CD14-positive monocyte (primary cell): ENCODE results near the gene CREB3L4. TPM values are rescaled to one million over a fixed set of nuclear protein-coding genes. Genes with fewer than 3 reads are reported as not detected.

ENCODE experiments used
- DNase-seq, 3 donors: peaks; one replicate each; pipeline ENCODE4 v3.0.0-alpha.2; 2011 to 2022
- H2AFZ ChIP-seq: 2 replicates; pipeline ENCODE4 v1.6.0; 2012; ENCODE audit warnings: mild to moderate bottlenecking, low read depth, low read length, inconsistent platforms; ENCODE audit not compliant: insufficient read depth, poor library complexity, severe bottlenecking
- H3K27ac ChIP-seq, 2 donors: 1 replicate in 1 of 2; 2 replicates in 1 of 2; pipeline ENCODE4 v1.5.1; 2012 to 2013; ENCODE audit warnings: low read length in 2 of 2, control low read depth in 1 of 2, inconsistent platforms in 1 of 2, low read depth in 1 of 2, mild to moderate bottlenecking in 1 of 2
- H3K27me3 ChIP-seq, 2 donors: one replicate each; pipeline versions ENCODE4 v1.6.0 to v1.6.1; 2011 to 2013; ENCODE audit warnings: low read length in 2 of 2; ENCODE audit not compliant: control insufficient read depth in 2 of 2, insufficient read depth in 2 of 2
- H3K36me3 ChIP-seq, 2 donors: replicated peaks in 1 of 2; 1 replicate in 1 of 2; 2 replicates in 1 of 2; pipeline versions ENCODE4 v1.5.1 to v1.6.1; 2012 to 2013; ENCODE audit warnings: low read length in 2 of 2, control low read depth in 1 of 2, inconsistent platforms in 1 of 2, mild to moderate bottlenecking in 1 of 2; ENCODE audit not compliant: insufficient read depth in 2 of 2, control insufficient read depth in 1 of 2
- H3K4me1 ChIP-seq, 2 donors: 1 replicate in 1 of 2; 2 replicates in 1 of 2; pipeline versions ENCODE4 v1.5.1 to v1.6.1; 2012 to 2013; ENCODE audit warnings: low read length in 2 of 2, control low read depth in 1 of 2, inconsistent platforms in 1 of 2, mild to moderate bottlenecking in 1 of 2, moderate library complexity in 1 of 2; ENCODE audit not compliant: insufficient read depth in 2 of 2, control insufficient read depth in 1 of 2
- H3K4me2 ChIP-seq: replicated peaks from 2 replicates; pipeline ENCODE3; 2012; ENCODE audit warnings: low read length, moderate library complexity, mild to moderate bottlenecking; ENCODE audit not compliant: poor library complexity, severe bottlenecking; ENCODE audit errors: extremely low read depth
- H3K4me3 ChIP-seq, 3 experiments: fragments of 200-600 bp in 1 of 3; sonication (generic) in 1 of 3; replicated peaks in 1 of 3; 1 replicate in 2 of 3; 2 replicates in 1 of 3; pipeline ENCODE4 v1.5.1; 2011 to 2013; ENCODE audit warnings: low read length in 3 of 3, mild to moderate bottlenecking in 3 of 3, control low read depth in 2 of 3, low read depth in 2 of 3, inconsistent platforms in 1 of 3, moderate library complexity in 1 of 3
- H3K79me2 ChIP-seq: 2 replicates; pipeline ENCODE4 v1.6.0; 2012; ENCODE audit warnings: mild to moderate bottlenecking, control low read depth, inconsistent platforms, low read length, moderate library complexity; ENCODE audit not compliant: insufficient read depth
- H3K9ac ChIP-seq: 2 replicates; pipeline ENCODE4 v1.6.0; 2017; ENCODE audit warnings: low read length, mild to moderate bottlenecking; ENCODE audit not compliant: insufficient read depth, poor library complexity, severe bottlenecking
- H3K9me3 ChIP-seq, 2 donors: replicated peaks in 1 of 2; 1 replicate in 1 of 2; 2 replicates in 1 of 2; pipeline versions ENCODE4 v1.5.1 to v1.6.1; 2012 to 2013; ENCODE audit warnings: low read length in 2 of 2, control low read depth in 1 of 2; ENCODE audit not compliant: control insufficient read depth in 1 of 2, insufficient read depth in 1 of 2
- H4K20me1 ChIP-seq: 2 replicates; pipeline ENCODE4 v1.6.0; 2012; ENCODE audit warnings: mild to moderate bottlenecking, low read length, control low read depth, moderate library complexity; ENCODE audit not compliant: insufficient read depth
- H3K27ac Mint-ChIP-seq, 7 donors: one replicate each; pipeline ENCODE4 v1.8.0; 2020; ENCODE audit warnings: mild to moderate bottlenecking in 7 of 7, mixed read lengths in 7 of 7, moderate library complexity in 6 of 7, inconsistent platforms in 2 of 7
- H3K27me3 Mint-ChIP-seq, 3 donors: one replicate each; pipeline ENCODE4 v1.8.0; 2021 to 2022; ENCODE audit warnings: low read depth in 3 of 3, mild to moderate bottlenecking in 3 of 3, mixed read lengths in 3 of 3, moderate library complexity in 3 of 3, inconsistent platforms in 1 of 3
- H3K36me3 Mint-ChIP-seq, 2 donors: one replicate each; pipeline ENCODE4 v1.8.0; 2020; ENCODE audit warnings: mixed read lengths in 2 of 2, inconsistent platforms in 1 of 2, mild to moderate bottlenecking in 1 of 2
- H3K4me1 Mint-ChIP-seq: one replicate; pipeline ENCODE4 v1.8.0; 2020; ENCODE audit warnings: mild to moderate bottlenecking, mixed read lengths
- H3K4me3 Mint-ChIP-seq, 2 donors: one replicate each; pipeline ENCODE4 v1.8.0; 2020; ENCODE audit warnings: mild to moderate bottlenecking in 2 of 2, mixed read lengths in 2 of 2, moderate library complexity in 1 of 2
- H3K9me3 Mint-ChIP-seq, 7 donors: one replicate each; pipeline ENCODE4 v1.8.0; 2020 to 2022; ENCODE audit warnings: mixed read lengths in 7 of 7, mild to moderate bottlenecking in 6 of 7, moderate library complexity in 6 of 7, inconsistent platforms in 2 of 7
- CTCF ChIP-seq: fragments of 200-600 bp; IDR thresholded peaks from one replicate; pipeline ENCODE4 v1.8.0; 2022; ENCODE audit warnings: antibody characterized with exemption, mild to moderate bottlenecking
- WGBS: methylation state at CpG from one replicate; pipeline ENCODE4 v1.1.5; 2013; ENCODE audit warnings: missing lambda C conversion rate; ENCODE audit not compliant: insufficient coverage; 5-methylcytosine and 5-hydroxymethylcytosine counted together
- intact Hi-C, 2 donors: fragments of 100-400 bp; cut with micrococcal nuclease; formaldehyde crosslinking; loops; one replicate each; pipeline versions ENCODE4 v1.15.0 to v1.15.1; 2023
- polyA plus RNA-seq, 3 donors: library from polyadenylated mRNA; depleted of rRNA in 1 of 3; unstranded in 2 of 3; stranded (reverse) in 1 of 3; fragments of 300-500 nt in 2 of 3; fragments of >200 nt in 1 of 3; fragmentation: Illumina TruSeq in 2 of 3; gene quantifications; 1 replicate in 2 of 3; 2 replicates in 1 of 3; pipeline ENCODE4 v1.2.3, GENCODE V29; 2012 to 2021

Gene CREB3L4
- polyA plus RNA-seq, 3 donors: 5.0 to 7.6 (median 6.8) TPM

DNA sequence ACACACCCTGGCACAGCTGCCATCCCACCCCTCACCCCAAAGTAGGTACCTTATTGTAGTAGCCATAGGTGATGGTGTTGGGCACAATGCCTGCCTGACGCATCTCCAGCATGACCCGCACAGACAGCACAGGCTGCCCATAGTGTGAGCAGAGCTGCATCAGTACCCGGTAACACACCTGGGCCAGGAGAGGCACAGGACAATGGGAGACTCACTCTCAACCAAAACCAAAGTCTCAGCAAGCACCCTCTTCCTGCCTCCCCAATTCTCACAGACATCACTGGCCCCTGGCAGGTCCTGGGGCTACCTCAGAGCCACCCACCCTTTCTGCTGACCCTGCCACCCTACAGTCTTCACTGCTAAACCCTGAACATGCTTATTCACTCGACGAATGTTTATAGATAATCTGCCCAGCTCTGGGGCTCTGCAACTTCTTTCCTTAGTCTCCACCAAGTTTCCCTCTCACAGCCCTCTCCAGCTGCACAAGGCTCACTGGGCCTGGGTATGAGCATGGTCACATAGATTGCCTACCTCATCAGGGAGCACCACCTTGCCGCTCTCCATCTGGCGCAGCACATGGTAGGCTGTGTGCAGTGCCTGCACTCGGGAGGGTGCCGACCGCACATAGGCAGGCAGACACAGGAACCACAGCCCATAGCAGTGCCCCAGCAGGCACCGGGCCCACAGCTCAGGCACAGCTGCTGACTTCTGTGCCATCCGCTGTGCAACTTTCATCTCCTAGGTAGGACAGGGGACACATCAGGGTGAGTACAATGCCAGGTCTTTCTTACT, 31.5 kb upstream of the CREB3L4 start:
- H3K27ac ChIP-seq: peak overlapping the region in 1 of 2 donors; percentile 48
- H3K36me3 ChIP-seq: peaks cover 91 to 97% of the 10 kb centered on the region in 2 donors
- Mint-ChIP-seq H3K36me3 (peaks cover 84 to 100% of the 10 kb centered on the region in 2 donors), H3K27me3 (peaks cover 0 to 5% (median 0%) of the 10 kb centered on the region in 3 donors), H3K9me3 (no peaks in the 10 kb centered on the region), H3K4me3 (no peak overlapping the region), H3K4me1 (peaks cover 5% of the 10 kb centered on the region), H3K27ac (peak overlapping the region in 4 of 7 donors; percentile 13 to 79 (median 45))
- no peak for TF ChIP-seq CTCF
- H3K9ac ChIP-seq: no peak overlapping the region
- no peak for DNase-seq
- H3K9me3 ChIP-seq: no peaks in the 10 kb centered on the region
- no peak overlapping the region for H2AFZ ChIP-seq
- WGBS: 98% methylated on average over 9 of the region's 12 CpGs
- no peak overlapping the region for H3K4me2 ChIP-seq
- intact Hi-C loops: no loop called here
- H3K79me2 ChIP-seq: peaks cover 49% of the 10 kb centered on the region
- no peaks in the 10 kb centered on the region for H3K27me3 ChIP-seq
- no peak overlapping the region for H3K4me3 ChIP-seq
- peaks cover 0 to 6% of the 10 kb centered on the region in 2 donors for H3K4me1 ChIP-seq
- H4K20me1 ChIP-seq: peaks cover 89% of the 10 kb centered on the region

- intact Hi-C loops: no loop called here
- Mint-ChIP-seq H3K27ac (peak overlapping the region in 2 of 7 donors; percentile 20 to 72), H3K4me3 (no peak overlapping the region), H3K36me3 (peaks cover 86 to 98% of the 10 kb centered on the region in 2 donors), H3K9me3 (no peaks in the 10 kb centered on the region), H3K27me3 (peaks cover 0 to 2% (median 0%) of the 10 kb centered on the region in 3 donors), H3K4me1 (peaks cover 10% of the 10 kb centered on the region)
- Histone ChIP-seq H3K27ac (peak overlapping the region in 1 of 2 donors; percentile 45), H3K9ac (no peak overlapping the region), H3K4me2 (no peak overlapping the region), H3K4me1 (peaks cover 0 to 15% of the 10 kb centered on the region in 2 donors), H3K9me3 (no peaks in the 10 kb centered on the region), H4K20me1 (peaks cover 91% of the 10 kb centered on the region), H3K36me3 (peaks cover 94 to 99% of the 10 kb centered on the region in 2 donors), H3K27me3 (no peaks in the 10 kb centered on the region), H2AFZ (no peak overlapping the region), H3K4me3 (no peak overlapping the region), H3K79me2 (peaks cover 60% of the 10 kb centered on the region)
- no peak for TF ChIP-seq CTCF
- 99% methylated on average over 10 of the region's 10 CpGs for WGBS
- no peak for DNase-seq
Measured at GRCh38 chr1:153937331-153937730, 30.4 kb upstream of the CREB3L4 start.
